ENCODE results near the gene DAPK1.

DNA sequence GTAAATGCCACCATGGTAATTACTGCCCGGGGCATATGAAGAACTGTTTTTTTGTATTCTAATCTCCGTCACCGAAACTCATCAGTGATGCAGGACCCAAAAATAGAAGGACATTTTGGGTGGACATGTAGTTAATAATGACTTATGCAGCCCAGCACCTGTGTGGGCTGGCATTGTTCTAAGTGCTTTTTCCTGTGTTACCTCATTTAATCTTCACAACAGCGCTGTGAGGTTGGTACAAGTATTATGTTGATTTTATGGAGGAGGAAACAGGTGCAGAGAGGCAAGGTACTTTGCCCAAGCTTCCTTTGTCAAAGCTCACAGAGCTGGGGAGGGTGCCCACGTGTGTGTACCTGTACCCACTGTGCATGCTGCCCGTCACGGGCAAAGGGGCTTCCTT is 58.4 kb downstream of the DAPK1 start:
- TF ChIP-seq EZH2 (IDR thresholded peaks at IDR 0.05; ENCODE audit: borderline replicate concordance, low read depth, low read length, severe bottlenecking) = no peak
- TF ChIP-seq, protein P1, sequence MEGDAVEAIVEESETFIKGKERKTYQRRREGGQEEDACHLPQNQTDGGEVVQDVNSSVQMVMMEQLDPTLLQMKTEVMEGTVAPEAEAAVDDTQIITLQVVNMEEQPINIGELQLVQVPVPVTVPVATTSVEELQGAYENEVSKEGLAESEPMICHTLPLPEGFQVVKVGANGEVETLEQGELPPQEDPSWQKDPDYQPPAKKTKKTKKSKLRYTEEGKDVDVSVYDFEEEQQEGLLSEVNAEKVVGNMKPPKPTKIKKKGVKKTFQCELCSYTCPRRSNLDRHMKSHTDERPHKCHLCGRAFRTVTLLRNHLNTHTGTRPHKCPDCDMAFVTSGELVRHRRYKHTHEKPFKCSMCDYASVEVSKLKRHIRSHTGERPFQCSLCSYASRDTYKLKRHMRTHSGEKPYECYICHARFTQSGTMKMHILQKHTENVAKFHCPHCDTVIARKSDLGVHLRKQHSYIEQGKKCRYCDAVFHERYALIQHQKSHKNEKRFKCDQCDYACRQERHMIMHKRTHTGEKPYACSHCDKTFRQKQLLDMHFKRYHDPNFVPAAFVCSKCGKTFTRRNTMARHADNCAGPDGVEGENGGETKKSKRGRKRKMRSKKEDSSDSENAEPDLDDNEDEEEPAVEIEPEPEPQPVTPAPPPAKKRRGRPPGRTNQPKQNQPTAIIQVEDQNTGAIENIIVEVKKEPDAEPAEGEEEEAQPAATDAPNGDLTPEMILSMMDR (IDR thresholded peaks at IDR 0.05; ENCODE audit: borderline replicate concordance, extremely low read depth, low read length, poor library complexity, severe bottlenecking) = no peak

All from DND-41 (cell line).